NB4 (cell line): ENCODE results near the gene PRDM15.

Experiments used
- MYC ChIP-seq: IDR thresholded peaks from 2 replicates; pipeline ENCODE4 v1.6.1; 2011; ENCODE audit warnings: low read depth, low read length
- POLR2A ChIP-seq: IDR thresholded peaks from 2 replicates; pipeline ENCODE4 v1.6.1; 2011; ENCODE audit warnings: mild to moderate bottlenecking; ENCODE audit not compliant: insufficient read length; ENCODE audit errors: extremely low read depth
- TF ChIP-seq, protein P1 (sequence below): IDR thresholded peaks from one replicate; pipeline ENCODE4 v1.5.1; 2012; ENCODE audit warnings: low read depth, low read length
- TF ChIP-seq, protein P2 (sequence below): IDR thresholded peaks from 2 replicates; pipeline ENCODE4 v1.6.1; 2011; ENCODE audit warnings: low read depth, low read length

DNA sequence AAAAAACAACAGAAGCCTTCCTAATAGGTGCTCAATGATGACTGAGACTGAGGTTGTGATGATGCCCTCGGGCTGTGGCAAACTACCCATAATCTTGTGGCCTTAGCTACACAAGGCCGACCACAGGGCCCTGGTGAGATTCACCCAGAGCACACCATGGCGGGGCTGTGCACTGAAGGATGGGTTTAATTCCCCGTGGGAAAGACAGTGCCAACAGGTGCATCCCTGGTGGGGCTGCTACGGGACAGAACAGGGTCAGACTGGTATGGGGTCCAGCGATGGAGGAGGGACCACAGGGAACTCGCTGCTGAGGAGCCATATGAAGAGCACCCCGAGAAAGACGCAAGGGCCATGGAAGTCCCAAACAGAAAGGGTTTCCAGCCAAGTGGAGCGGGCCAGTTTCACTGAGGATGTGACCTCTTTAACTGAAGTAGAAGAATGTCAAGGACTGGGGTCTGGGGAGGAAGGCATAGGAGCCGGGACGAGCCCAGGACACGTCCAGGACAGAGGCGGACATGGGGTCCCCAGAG is 21.3 kb downstream of the PRDM15 start:
- TF ChIP-seq, protein P1, sequence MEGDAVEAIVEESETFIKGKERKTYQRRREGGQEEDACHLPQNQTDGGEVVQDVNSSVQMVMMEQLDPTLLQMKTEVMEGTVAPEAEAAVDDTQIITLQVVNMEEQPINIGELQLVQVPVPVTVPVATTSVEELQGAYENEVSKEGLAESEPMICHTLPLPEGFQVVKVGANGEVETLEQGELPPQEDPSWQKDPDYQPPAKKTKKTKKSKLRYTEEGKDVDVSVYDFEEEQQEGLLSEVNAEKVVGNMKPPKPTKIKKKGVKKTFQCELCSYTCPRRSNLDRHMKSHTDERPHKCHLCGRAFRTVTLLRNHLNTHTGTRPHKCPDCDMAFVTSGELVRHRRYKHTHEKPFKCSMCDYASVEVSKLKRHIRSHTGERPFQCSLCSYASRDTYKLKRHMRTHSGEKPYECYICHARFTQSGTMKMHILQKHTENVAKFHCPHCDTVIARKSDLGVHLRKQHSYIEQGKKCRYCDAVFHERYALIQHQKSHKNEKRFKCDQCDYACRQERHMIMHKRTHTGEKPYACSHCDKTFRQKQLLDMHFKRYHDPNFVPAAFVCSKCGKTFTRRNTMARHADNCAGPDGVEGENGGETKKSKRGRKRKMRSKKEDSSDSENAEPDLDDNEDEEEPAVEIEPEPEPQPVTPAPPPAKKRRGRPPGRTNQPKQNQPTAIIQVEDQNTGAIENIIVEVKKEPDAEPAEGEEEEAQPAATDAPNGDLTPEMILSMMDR = no peak
- no peak for TF ChIP-seq POLR2A
- no peak for TF ChIP-seq MYC
- TF ChIP-seq, protein P2, sequence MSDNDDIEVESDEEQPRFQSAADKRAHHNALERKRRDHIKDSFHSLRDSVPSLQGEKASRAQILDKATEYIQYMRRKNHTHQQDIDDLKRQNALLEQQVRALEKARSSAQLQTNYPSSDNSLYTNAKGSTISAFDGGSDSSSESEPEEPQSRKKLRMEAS = no peak
